ENCODE measurements around the gene ZNF516.

- no peak for TF ChIP-seq SIN3A (IDR thresholded peaks at IDR 0.05; ENCODE audit: borderline replicate concordance, insufficient read depth, low read length)
- TF ChIP-seq TAF1 (IDR thresholded peaks at IDR 0.05; ENCODE audit: borderline replicate concordance, insufficient read depth, low read length) = no peak
- TF ChIP-seq REST (IDR thresholded peaks at IDR 0.05; ENCODE audit: insufficient read depth in 1 of 2, low read depth in 2 of 2, low read length in 2 of 2) = no peak
These were observed 130.5 kb downstream of the ZNF516 start for GRCh38 chr18:76364282-76365259.
